Activated naive CD8-positive, alpha-beta T cell treated with anti-CD3 and anti-CD28 coated beads for 36 hours (primary cell): ENCODE data around the gene FAM222B. TPM values are rescaled to one million over a fixed set of nuclear protein-coding genes. Genes with fewer than 3 reads are reported as not detected.
A peak's percentile ranks its signal among the peaks of the same experiment; 100 is the strongest.
"Not testable (repeated sequence)": the region's sequence is repeated elsewhere in the genome, so short reads cannot be mapped to it uniquely, and the experiment has no call there.

Experiments used
- DNase-seq: peaks from one replicate; pipeline ENCODE4 v3.0.0; 2021
- H3K27ac Mint-ChIP-seq: one replicate; pipeline ENCODE4 v1.8.0; 2022; ENCODE audit warnings: mild to moderate bottlenecking, moderate library complexity, mixed read lengths
- H3K27me3 Mint-ChIP-seq: one replicate; pipeline ENCODE4 v1.8.0; 2022; ENCODE audit warnings: mild to moderate bottlenecking, mixed read lengths
- H3K36me3 Mint-ChIP-seq: one replicate; pipeline ENCODE4 v1.8.0; 2021; ENCODE audit warnings: mild to moderate bottlenecking, mixed read lengths
- H3K4me1 Mint-ChIP-seq: one replicate; pipeline ENCODE4 v1.8.0; 2021; ENCODE audit warnings: mixed read lengths
- H3K4me3 Mint-ChIP-seq: one replicate; pipeline ENCODE4 v1.8.0; 2022; ENCODE audit warnings: mild to moderate bottlenecking, moderate library complexity, mixed read lengths
- H3K9me3 Mint-ChIP-seq: one replicate; pipeline ENCODE4 v1.8.0; 2022; ENCODE audit warnings: mixed read lengths
- total RNA-seq, 2 experiments: library from RNA; stranded (reverse); gene quantifications; one replicate each; pipeline ENCODE4 v1.2.3, GENCODE V29; 2021

Gene FAM222B
- total RNA-seq, 2 experiments from 2014 or later: 13.9 to 14.2 TPM

DNA sequence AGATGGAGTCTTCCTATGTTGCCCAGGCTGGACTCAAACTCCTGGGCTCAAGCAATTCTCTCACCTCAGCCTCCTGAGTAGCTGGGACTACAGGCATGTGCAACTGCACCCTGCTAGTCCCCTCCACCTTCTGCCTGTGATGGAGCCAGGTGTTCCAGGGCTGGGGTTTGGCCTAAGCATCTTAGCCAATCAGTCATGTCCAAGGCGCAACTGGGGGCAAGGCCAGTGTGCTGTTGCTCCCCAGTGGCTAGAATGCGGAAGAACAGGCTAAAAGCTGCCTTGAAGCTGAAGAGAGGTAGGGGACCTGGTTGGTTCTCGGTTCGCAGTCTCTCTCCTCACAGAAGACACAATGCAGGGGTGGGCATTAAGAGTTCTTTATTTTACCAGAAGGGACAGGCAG is 36.4 kb upstream of the FAM222B start:
- Mint-ChIP-seq H3K4me1 (peaks cover 34% of the 10 kb centered on the region), H3K36me3 (peaks cover 10% of the 10 kb centered on the region), H3K27ac (no peak overlapping the region), H3K4me3 (no peak overlapping the region), H3K27me3 (no peaks in the 10 kb centered on the region), H3K9me3 (peaks cover 1% of the 10 kb centered on the region)
- peak; percentile 26 for DNase-seq

DNA sequence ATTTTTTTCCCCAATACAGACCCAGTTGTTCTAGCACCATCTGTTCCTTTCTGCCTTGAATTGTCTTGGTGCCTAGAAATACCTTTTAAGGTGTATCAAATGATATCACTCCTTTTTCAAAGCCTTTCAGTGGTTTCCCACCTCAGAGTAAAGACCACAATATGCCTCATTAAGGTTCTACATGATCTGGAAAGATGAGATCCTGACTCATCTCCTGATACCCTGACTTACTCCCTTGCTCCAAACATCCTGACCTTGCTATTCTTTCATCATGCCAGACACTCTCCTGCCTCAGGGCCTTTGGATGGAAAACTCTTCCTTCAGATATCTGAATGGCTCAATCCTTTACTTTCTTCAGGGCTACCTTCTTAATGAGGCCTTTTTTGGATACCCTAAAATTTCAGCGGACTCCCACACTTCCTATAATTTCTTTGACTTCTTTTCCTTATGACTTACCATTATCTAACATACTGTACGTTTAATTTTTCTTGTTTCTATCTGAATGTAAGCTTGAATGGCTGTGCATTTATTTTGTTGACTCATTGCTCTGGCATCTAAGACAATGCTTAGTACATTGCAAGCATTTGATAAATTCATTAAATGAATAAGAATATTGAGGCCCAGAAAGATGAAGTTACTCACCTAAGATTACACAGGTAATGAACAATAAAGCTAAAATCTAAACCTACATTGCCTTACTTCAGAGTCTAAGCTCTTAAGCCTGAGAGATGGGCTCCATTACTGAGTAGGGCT is 35.7 kb upstream of the FAM222B start:
- Mint-ChIP-seq H3K27ac (peak overlapping the region; percentile 19), H3K9me3 (peaks cover 1% of the 10 kb centered on the region), H3K36me3 (peaks cover 10% of the 10 kb centered on the region), H3K4me1 (peaks cover 34% of the 10 kb centered on the region), H3K27me3 (no peaks in the 10 kb centered on the region), H3K4me3 (no peak overlapping the region)
- no peak for DNase-seq

DNA sequence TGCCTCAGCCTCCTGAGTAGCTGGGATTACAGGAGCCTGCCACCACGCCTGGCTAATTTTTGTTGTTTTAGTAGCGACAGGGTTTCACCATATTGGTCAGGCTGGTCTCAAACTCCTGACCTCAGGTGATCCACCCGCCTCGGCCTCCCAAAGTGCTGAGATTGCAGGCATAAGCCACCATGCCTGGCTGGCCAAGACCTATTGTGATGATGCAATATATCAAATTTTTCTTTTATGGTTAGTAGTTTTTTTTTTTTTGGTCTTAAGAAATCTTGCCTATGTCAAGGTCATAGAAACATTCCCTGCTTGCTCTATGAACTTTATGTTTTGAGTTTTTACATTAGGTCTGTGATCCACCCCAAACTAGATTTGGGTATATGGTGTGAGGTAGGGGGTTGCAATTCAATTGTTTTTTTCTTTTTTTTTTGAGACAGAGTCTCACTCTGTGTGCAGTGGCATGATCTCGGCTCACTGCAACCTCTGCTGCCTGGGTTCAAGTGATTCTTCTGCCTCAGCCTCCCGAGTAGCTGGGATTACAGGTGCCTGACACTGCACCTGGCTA is 34.6 kb upstream of the FAM222B start:
- not testable (repeated sequence) for H3K4me3 Mint-ChIP-seq, H3K27me3 Mint-ChIP-seq, H3K9me3 Mint-ChIP-seq, H3K27ac Mint-ChIP-seq, DNase-seq
- H3K36me3 Mint-ChIP-seq: peaks cover 10% of the 10 kb centered on the region
- peaks cover 35% of the 10 kb centered on the region for H3K4me1 Mint-ChIP-seq

DNA sequence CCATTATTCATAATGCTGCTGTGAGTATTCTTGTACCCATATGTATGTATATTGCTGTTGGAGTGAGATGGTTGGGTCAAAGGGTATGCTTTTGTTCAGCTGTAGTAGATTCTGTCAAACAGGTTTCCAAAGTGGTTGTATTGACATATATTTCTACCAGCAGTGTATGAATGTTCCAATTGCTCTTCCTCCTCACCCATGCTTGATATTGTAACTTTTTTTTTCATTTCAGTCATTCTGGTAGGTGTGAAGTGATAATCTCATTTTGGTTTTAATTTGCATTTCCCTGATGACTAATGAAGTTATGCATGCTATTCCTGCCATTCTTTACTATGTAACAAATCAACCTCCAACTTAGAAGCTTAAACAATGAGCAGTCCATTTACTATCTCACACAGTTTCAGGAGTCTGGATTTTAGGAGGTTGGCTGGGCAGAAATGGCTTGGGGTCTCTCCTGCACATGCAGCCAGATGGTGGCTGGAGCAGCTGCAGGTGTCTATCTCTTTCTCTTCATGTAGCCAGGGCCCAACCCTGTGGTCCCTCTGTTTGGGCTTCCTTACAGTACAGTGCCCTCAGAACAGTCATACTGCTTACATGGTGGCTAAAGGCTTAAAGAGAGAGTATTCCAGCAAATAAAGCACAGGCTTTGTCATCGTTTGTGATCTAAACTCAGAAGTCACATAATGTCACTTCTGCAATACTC is 33.4 kb upstream of the FAM222B start:
- Mint-ChIP-seq H3K27ac (peak overlapping the region; percentile 12), H3K4me3 (no peak overlapping the region)

DNA sequence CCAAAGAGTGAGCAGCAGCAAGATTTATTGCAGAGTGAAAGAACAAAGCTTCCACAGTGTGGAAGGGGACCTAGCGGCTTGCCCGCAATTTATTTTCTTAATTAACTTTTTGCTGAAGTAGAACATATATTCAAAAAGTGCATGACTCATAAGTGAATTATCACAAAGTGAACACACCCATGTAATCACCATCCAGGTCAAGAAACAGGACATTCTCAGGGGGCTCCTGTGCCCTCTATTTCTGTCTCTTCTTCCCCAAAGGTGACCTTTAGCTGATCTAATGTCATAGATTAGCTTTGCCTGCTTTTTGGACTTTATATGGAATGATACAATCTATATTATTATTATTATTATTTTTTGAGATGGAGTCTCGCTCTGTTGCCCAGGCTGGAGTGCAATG is 32.2 kb upstream of the FAM222B start:
- no peak for DNase-seq
- Mint-ChIP-seq H3K4me3 (no peak overlapping the region), H3K27ac (no peak overlapping the region), H3K4me1 (peaks cover 46% of the 10 kb centered on the region), H3K36me3 (peaks cover 10% of the 10 kb centered on the region), H3K27me3 (no peaks in the 10 kb centered on the region), H3K9me3 (peaks cover 1% of the 10 kb centered on the region)

More for the DNA sequence above, 33.4 kb upstream of the FAM222B start:
- Mint-ChIP-seq H3K4me1 (peaks cover 44% of the 10 kb centered on the region), H3K27me3 (no peaks in the 10 kb centered on the region), H3K9me3 (peaks cover 1% of the 10 kb centered on the region), H3K36me3 (peaks cover 10% of the 10 kb centered on the region)
- DNase-seq: no peak

DNA sequence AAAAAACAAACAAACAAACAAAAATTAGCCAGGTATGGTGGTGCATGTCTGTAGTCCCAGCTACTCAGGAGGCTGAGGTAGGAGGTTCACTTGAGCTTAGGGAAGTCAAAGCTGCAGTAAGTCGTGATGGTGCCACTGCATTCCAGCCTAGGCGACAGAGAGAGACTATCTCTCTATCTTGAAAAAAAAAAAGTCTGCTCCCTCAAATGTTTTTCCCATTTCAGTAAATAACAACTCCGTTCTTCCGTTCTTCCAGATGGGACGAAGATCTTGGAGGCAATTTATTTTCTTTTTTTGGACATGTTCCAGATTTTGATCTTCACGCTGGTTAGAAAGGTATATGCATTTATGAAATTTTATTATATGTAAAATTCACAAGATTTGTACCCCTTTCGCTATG is 31.2 kb upstream of the FAM222B start:
- Mint-ChIP-seq H3K9me3 (peaks cover 1% of the 10 kb centered on the region), H3K27me3 (no peaks in the 10 kb centered on the region), H3K4me3 (no peak overlapping the region), H3K4me1 (peaks cover 43% of the 10 kb centered on the region), H3K27ac (no peak overlapping the region), H3K36me3 (peaks cover 10% of the 10 kb centered on the region)
- no peak for DNase-seq

DNA sequence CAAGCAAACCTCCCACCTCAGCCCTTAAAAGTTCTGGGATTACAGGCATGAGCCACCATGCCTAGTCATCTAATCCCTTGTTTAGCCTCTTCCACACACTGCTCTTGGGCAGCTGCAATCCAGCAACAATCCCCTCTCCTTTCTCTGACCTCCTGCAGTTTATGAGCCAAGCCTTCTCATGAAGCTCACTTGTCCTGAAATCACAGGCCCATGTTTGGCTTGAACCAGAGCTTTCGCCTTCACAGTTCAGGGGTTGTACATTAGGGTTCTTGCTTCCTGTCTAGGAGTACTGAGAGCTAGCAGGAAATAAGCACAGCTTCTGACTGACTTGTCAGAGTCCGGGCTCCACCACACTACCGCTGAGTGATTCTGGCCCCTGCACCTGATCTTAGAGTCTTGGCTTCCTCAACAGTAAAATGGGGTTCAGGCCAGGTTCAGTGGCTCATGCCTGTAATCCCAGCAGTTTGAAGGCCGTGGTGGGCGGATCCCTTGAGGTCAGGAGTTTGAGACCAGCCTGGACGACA is 28.5 kb upstream of the FAM222B start:
- H3K27me3 Mint-ChIP-seq: no peaks in the 10 kb centered on the region
- H3K4me1 Mint-ChIP-seq: peaks cover 21% of the 10 kb centered on the region
- H3K4me3 Mint-ChIP-seq: no peak overlapping the region
- peak overlapping the region; percentile 84 for H3K27ac Mint-ChIP-seq
- H3K9me3 Mint-ChIP-seq: no peaks in the 10 kb centered on the region
- DNase-seq: peak; percentile 42
- H3K36me3 Mint-ChIP-seq: no peaks in the 10 kb centered on the region

DNA sequence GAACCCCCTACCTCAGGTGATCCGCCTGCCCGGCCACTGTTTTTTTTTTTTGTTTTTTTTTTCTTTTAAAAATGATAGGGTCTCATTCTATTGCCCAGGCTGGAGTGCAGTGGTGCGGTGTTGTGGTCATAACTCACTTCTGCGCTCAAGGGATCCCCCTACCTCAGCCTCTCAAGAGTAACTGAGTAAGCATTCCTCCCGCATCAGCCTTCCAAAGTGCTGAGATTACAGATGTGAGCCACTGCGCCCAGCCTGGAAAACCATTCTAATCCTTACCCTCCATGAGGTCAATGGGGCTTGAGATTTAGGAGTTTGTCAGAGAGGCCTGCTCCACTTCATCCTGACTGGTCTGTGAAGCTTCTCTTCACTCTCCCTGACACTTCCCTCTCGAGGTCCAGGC is 24.7 kb upstream of the FAM222B start:
- Mint-ChIP-seq H3K36me3 (peaks cover 4% of the 10 kb centered on the region), H3K4me1 (peaks cover 11% of the 10 kb centered on the region), H3K27ac (no peak overlapping the region), H3K27me3 (no peaks in the 10 kb centered on the region), H3K9me3 (no peaks in the 10 kb centered on the region), H3K4me3 (no peak overlapping the region)
- no peak for DNase-seq

DNA sequence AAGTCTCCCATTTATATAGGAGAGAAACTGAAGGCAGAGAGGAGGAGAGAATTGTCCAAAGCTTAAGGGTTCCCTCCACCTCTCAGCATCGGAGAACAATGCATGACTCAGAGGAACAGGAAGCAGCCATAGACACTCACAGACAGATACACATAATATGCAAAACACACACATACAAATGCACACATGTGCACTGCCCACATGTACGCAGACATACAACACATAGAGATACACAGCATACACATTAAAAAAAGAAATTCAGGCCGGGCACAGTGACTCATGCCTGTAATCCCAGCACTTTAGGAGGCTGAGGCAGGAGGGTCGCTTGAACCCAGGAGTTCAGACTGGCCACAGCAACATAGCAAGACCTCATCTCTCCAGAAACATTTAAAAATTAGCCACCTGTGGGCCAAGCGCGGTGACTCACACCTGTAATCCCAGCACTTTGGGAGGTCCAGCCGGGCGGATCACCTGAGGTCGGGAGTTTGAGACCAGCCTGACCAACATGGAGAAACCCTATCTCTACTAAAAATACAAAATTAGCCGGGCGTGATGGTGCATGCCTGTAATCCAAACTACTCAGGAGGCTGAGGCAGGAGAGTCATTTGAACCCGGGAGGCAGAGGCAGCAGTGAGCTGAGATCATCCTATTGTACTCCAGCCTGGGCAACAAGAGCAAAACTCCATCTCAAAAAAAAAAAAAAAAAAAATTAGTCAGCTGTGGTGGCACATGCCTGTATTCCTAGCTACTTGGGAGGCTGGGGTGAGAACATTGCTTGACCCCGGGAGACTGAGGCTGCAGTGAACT is 23.6 kb upstream of the FAM222B start:
- H3K4me3 Mint-ChIP-seq: no peak overlapping the region
- no peak overlapping the region for H3K27ac Mint-ChIP-seq
- no peak for DNase-seq
- H3K36me3 Mint-ChIP-seq: peaks cover 4% of the 10 kb centered on the region
- no peaks in the 10 kb centered on the region for H3K9me3 Mint-ChIP-seq
- peaks cover 3% of the 10 kb centered on the region for H3K4me1 Mint-ChIP-seq
- H3K27me3 Mint-ChIP-seq: no peaks in the 10 kb centered on the region

DNA sequence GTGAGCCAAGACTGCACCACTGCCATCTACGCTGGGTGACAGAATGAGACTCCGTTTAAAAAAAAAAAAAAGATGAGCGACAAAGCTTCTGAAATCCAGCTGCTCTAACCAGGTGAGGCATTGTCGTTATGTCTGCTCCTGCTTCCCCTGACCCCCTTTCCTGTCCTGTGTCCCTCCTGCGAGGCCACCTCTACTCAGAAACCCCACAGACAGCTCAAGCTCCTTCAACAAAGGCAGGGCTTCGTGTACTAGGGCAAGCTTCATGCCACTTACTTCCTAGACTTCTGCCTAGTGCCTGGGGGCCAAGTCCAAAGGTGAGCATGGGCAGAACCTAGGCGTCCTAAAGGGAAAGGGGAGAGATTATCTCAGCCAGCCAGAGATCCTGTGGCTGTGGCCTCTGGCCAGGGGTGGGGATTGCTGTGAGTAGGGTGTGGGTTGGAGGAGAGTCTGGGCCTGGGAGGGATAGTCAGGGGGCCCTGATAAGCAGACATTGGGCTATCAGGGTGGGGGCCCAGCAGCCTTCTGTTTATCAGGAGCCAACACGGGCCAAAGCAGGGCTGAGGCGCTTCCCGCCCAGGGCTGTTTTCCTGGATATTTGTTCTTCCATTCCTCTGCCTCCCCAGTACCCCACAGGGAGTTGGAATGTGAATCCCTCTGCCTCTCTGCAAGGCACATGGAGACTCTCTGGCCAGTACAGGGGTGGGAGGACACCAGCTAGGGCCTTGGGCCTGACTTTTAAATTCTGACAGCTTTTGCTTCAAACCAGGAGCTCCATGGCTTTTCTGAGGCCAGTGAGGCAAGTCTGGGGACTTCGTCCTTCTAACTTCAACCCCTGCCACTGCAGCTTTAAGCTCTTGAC is 22.6 kb upstream of the FAM222B start:
- no peak for DNase-seq
- H3K27me3 Mint-ChIP-seq: no peaks in the 10 kb centered on the region
- H3K9me3 Mint-ChIP-seq: no peaks in the 10 kb centered on the region
- H3K4me1 Mint-ChIP-seq: no peaks in the 10 kb centered on the region
- no peak overlapping the region for H3K27ac Mint-ChIP-seq
- no peak overlapping the region for H3K4me3 Mint-ChIP-seq
- peaks cover 4% of the 10 kb centered on the region for H3K36me3 Mint-ChIP-seq

DNA sequence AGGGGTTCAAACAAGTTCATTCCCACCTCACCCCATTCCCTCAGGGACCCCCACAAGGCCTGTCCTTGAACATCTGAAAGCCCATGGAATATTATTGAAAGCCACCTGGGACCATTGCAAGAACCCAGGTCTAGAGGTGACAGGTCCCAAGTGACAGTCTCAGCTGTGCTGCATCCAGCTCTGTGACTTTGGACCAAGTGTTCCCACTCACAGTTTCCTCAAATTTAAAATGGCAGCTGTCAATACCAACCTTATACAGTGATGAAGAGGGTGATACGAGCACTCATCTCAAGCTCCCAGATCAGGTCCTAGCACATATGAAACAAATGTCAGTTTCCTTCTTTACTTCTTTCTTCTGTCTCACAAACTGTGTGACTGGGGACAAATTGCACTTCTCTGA is 21.4 kb upstream of the FAM222B start:
- H3K4me1 Mint-ChIP-seq: no peaks in the 10 kb centered on the region
- no peaks in the 10 kb centered on the region for H3K27me3 Mint-ChIP-seq
- no peak for DNase-seq
- peaks cover 4% of the 10 kb centered on the region for H3K36me3 Mint-ChIP-seq
- H3K9me3 Mint-ChIP-seq: no peaks in the 10 kb centered on the region
- no peak overlapping the region for H3K27ac Mint-ChIP-seq
- H3K4me3 Mint-ChIP-seq: no peak overlapping the region

DNA sequence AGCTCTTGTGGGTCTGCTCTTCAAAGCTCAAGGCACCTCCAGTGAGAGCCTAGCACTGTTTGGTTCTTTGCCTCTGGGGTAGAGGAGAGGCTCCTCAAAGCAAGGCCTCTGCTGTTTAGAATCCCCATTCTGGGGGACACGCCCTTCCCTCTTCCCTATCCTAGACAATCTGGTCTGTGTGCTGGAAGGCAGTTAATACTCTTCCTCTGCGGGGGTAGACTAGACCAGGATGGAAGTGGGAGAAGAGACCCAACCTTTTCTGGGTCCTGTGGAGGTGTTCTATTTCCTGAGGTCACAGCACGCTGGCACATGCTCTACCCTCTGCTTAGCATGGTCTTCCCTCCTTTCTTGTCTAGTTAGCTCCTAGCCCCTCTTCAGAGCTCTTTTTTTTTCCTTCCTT is 20.0 kb upstream of the FAM222B start:
- H3K27ac Mint-ChIP-seq: no peak overlapping the region
- H3K9me3 Mint-ChIP-seq: no peaks in the 10 kb centered on the region
- H3K4me3 Mint-ChIP-seq: no peak overlapping the region
- no peak for DNase-seq
- peaks cover 6% of the 10 kb centered on the region for H3K4me1 Mint-ChIP-seq
- H3K36me3 Mint-ChIP-seq: peaks cover 11% of the 10 kb centered on the region
- H3K27me3 Mint-ChIP-seq: no peaks in the 10 kb centered on the region

DNA sequence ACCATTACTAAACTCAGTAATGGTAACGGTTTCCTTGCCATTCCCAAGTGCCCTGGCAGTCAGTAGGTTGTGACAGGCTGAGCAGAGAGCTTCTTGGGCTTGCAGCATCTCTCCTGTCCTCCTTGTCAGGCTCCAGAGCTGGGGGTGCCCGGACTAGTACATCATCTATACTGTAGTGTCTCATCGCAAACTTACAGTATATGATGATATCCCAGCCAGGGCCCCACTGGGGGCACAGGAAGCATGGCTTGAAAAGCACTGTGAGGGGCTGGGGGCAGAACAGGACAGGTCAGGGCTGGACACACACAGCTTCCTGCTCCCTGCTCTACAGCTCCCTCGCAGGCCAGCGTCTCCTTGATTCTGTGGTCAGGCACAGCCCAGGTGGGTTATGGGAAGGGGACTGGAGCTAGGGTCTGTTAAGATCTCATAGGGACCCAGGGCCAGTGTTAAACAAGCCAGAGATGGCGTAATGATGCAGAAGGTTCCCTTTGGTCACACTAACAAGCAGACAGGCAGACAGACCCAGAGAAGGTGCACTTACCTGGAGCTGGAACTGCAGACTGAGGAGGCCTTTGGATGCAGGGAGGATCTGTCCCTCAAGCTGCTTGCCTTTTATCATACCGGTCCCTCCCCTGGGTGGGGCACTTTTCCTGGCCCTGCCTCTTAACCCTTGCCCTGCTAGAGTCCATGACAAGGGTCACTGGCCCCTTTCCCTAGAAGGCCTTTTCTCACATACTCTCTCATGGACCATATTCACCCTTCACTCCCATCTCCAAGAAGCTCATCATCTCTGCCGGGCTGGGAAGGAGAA is 19.0 kb upstream of the FAM222B start:
- no peak overlapping the region for H3K4me3 Mint-ChIP-seq
- no peak for DNase-seq
- no peaks in the 10 kb centered on the region for H3K9me3 Mint-ChIP-seq
- no peak overlapping the region for H3K27ac Mint-ChIP-seq
- peaks cover 14% of the 10 kb centered on the region for H3K36me3 Mint-ChIP-seq
- H3K27me3 Mint-ChIP-seq: no peaks in the 10 kb centered on the region
- peaks cover 8% of the 10 kb centered on the region for H3K4me1 Mint-ChIP-seq
